HTR-8/SVneo (cell line): ENCODE results near the gene NEK8.

ENCODE experiments used
- DNase-seq: peaks from one replicate; pipeline ENCODE4 v3.0.0; 2011; ENCODE audit warnings: low spot score, mixed read lengths; ENCODE audit not compliant: insufficient read length
- FAIRE-seq: peaks from 2 replicates; lab custom pipeline; 2011; peaks lifted over from hg19 to GRCh38; lab: Jason Lieb, UNC

Gene NEK8

GRCh38 chr17:28728364-28729200 lies at the start of gene NEK8:
TSS of gene NEK8 (plus strand) at chr17:28728788. CDS start at chr17:28728814, 26 bp downstream.
- DNase-seq (peak; percentile 93), FAIRE-seq (peak; percentile 36)

DNA sequence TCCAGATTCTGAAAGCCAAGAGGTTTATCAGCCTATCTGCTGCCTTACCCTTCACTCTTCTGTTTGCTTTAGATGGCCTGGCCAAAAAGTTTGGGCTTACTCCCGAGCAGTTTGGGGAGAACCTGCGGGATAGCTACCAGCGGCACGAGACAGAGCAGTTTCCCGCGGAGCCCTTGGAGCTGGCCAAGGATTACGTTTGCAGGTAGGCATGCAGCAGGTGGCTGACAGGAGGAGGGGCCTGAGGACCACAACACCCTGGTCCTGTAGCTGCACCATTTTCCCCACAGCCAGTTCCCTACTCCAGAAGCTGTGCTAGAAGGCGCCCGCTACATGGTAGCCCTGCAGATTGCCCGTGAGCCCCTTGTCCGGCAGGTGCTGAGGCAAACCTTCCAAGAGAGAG lies 45.9 kb upstream of the NEK8 start:
- DNase-seq (no peak), FAIRE-seq (no peak)

DNA sequence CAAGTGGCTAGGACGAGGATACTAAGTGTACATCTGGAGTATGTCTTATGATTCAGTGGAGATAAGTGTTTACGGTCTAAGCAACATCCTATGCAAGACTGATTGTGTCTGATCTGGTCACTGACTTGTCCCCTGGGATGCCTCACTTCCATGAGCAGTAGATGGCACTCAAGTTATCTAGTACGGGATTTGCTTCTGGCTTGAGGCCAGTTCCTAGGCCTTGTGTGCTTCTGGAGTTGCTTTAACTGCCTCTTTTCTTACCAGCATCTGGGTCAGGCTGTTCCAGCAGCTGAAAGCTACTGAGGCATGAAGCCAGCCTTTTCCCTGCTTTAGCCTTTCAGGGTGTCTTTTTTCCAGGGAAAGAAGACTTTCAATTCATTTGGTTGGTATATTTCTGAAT lies 43.6 kb upstream of the NEK8 start:
- no peak for FAIRE-seq
- peak; percentile 45 for DNase-seq

DNA sequence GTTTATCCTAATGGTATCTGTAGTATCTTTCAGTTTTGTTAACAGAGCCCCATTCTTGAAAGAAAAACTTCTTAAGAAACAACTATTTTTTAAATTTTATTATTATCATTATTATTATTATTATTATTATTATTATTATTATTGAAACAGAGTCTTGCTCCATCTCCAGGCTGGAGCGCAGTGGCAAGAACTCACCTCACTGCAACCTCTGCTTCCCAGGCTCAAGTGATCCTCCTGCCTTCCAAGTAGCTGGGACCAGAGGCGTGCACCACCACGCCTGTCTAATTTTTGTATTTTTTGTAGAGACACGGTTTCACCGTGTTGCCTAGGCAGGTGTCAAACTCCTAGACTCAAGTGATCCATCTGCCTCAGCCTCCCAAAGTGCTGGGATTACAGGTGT lies 43.2 kb upstream of the NEK8 start:
- FAIRE-seq (no peak), DNase-seq (no peak)

- DNase-seq (no peak), FAIRE-seq (no peak)
These were observed 42.3 kb upstream of the NEK8 start for GRCh38 chr17:28686296-28686695.

- FAIRE-seq: no peak
- no peak for DNase-seq
These were observed 40.1 kb upstream of the NEK8 start for GRCh38 chr17:28688481-28688880.

DNA sequence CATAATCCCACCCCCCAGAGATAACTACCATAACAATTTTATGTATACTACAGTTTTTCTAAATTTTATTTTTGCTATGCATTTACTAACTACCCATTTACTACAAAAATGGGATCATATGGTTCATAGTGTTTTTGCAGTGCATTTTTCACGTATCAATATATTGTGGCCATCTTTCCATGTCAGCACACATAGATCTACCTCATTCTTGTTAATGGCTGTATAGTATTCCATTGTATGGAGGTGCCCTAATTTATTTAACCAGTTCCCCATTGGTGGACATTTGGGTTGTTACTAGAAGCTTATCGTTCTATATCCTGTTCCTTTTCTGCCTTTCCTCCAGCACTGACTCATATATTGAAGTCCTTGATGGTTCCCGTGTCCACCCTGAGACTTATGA lies 39.6 kb upstream of the NEK8 start:
- FAIRE-seq (no peak), DNase-seq (no peak)

DNA sequence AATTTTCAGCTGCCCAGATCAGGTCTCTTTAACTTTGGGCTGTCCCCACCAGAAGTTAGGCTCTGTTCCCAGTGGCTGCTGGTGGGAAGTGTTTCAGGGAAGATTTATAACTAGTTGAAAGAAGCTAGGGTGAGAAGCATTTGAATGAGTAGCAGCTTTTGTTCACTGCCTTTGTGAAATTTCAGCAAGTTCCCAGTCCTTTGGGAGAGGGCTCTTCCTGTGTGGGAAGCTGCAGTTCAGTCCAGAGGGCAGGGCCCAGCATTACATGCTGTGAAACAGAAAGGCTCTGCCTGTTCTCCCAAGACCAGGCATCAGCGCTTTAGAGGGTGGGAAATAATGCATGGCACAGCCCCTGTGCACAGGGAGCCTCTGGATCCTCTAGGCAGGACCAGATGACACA lies 34.7 kb upstream of the NEK8 start:
- FAIRE-seq (no peak), DNase-seq (no peak)

- no peak for DNase-seq
- FAIRE-seq: no peak
These were observed 30.2 kb upstream of the NEK8 start for GRCh38 chr17:28698253-28698941.

DNA sequence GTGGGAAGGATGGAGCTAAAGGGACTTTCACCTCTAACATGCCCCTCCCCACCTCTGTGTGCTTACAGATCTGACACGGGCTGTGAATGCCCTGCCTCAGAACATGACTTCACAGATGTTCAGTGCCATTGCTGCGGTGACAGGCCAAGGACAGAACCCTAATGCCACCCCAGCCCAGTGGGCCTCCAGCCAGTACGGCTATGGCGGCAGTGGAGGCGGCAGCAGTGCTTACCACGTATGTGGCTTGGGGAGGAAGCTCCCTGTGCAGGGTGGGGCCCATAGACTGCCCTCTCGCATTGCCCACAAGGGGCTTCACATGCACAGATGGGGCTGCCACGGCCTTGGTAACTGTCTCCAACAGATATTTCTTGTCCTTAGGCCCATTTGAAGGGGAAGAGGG lies 28.3 kb upstream of the NEK8 start:
- DNase-seq (no peak), FAIRE-seq (peak; percentile 23)

DNA sequence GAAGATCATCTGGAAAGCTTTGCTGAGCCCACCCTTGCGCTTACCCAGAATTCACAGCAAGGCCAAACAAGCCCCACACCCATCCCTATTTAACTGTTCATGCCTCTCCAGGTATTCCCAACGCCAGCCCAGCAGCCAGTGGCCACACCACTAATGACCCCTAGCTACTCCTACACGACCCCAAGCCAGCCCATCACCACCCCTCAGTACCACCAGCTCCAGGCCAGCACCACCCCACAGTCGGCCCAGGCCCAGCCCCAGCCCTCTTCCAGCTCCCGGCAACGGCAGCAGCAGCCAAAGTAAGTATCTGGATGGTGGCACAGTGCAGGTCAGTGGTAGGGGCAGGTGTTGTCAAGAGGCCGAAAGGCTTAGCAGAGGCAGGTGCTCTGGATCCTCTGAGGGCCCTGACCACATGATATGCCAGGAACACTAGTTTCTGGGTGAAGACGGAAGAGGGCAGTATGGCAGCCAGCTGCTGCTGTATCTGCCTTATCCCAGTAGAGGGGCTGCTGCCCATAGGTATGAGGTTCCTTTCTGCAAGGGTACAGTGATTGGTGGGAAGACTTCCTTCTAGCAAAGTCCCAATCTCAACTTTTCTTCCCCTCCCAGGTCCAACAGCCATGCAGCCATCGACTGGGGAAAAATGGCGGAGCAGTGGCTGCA lies 27.6 kb upstream of the NEK8 start:
- FAIRE-seq (no peak), DNase-seq (no peak)

- FAIRE-seq (no peak), DNase-seq (no peak)
These were observed 26.4 kb upstream of the NEK8 start for GRCh38 chr17:28702026-28702751.

DNA sequence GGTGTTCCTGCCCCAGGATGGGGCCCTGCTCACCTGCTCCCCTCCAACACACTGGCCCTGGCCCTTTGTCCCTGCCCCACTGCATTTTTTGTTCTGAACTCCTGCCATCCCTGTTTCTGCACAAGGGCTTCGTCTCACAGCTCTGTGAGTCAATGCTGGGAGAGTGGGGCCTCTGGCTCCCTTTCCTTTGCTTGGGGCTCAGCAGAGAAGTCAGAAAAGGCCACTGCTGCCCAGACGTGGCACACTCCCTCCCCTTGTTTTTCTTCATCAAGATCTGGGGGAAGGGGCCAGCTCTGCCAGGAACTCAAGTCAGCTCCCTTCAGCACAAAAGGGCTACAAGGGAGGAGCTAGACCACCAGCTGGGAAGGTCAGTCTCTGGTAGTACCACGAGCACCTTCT lies 25.8 kb upstream of the NEK8 start:
- DNase-seq (no peak), FAIRE-seq (no peak)

GRCh38 chr17:28703552-28704218 lies 24.9 kb upstream of the NEK8 start:
- FAIRE-seq (no peak), DNase-seq (no peak)

- FAIRE-seq (no peak), DNase-seq (no peak)
These were observed 24.2 kb upstream of the NEK8 start for GRCh38 chr17:28704219-28704858.

- FAIRE-seq: no peak
- DNase-seq: no peak
These were observed 23.4 kb upstream of the NEK8 start for GRCh38 chr17:28705074-28705659.

DNA sequence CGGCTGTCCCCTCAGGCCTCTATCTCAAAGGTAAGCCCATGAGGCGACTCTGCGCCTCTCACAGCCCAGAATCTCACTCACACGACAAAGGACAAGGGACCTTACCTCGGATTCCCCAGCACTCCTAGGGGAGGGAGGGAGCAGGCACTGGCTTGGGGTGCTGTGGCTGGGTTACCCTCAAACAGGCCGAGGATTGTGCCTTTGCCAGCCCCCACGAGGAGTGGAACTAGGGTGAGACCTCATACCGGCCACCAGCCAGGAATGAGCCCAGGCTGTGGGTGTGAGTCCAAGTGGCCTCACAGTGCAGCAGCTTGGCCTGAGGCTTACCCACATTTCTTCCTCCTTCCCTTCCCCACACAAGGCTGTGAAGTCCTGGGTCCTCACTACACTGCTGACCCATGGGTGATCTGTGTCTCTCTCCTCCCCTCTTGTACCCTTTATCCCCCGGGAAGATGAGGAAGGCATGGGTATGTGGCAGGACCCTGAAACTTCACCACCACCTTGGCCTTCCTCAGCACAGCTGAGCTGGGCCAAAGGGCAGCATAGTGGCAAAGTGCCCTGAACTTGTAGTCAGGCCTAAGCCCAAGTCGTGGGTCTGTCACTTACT lies 22.8 kb upstream of the NEK8 start:
- no peak for FAIRE-seq

GRCh38 chr17:28706471-28707338 lies 21.9 kb upstream of the NEK8 start:
- no peak for FAIRE-seq
- no peak for DNase-seq

More for the DNA sequence above, 22.8 kb upstream of the NEK8 start:
- no peak for DNase-seq
